Astrocyte of the spinal cord (primary cell): Measurements from ENCODE around the gene ZNF287.
A peak's percentile ranks its signal among the peaks of the same experiment; 100 is the strongest.
"Not testable (repeated sequence)": the region's sequence is repeated elsewhere in the genome, so short reads cannot be mapped to it uniquely, and the experiment has no call there.

Experiments
- DNase-seq: peaks from one replicate; pipeline ENCODE4 v3.0.0; 2011; ENCODE audit warnings: low read depth, low spot score
- H3K4me3 ChIP-seq: 2 replicates; pipeline ENCODE4 v1.5.1; 2011; ENCODE audit warnings: low read depth, mild to moderate bottlenecking, low read length, moderate library complexity
- CTCF ChIP-seq: IDR thresholded peaks from 2 replicates; pipeline ENCODE4 v1.5.1; 2012; ENCODE audit warnings: low read depth, mild to moderate bottlenecking, low read length, inconsistent platforms
- in situ Hi-C: cut with HindIII; loops from 2 replicates; pipeline ENCODE4 v1.10.0; 2017; ENCODE audit warnings: low sequenced_read_pairs

The ZNF287 gene

GRCh38 chr17:16537130-16537458 lies 31.9 kb downstream of the ZNF287 start:
- no peak overlapping the region for H3K4me3 ChIP-seq
- in situ Hi-C loops: no loop called here
- no peak for DNase-seq
- TF ChIP-seq CTCF: no peak

GRCh38 chr17:16534236-16534635 lies 34.8 kb downstream of the ZNF287 start:
- TF ChIP-seq CTCF: no peak
- in situ Hi-C loops: no loop called here
- no peak overlapping the region for H3K4me3 ChIP-seq
- no peak for DNase-seq

- H3K4me3 ChIP-seq: no peak overlapping the region
- in situ Hi-C loops: no loop called here
- TF ChIP-seq CTCF: no peak
- DNase-seq: no peak
Observed at GRCh38 chr17:16529906-16530305, 39.1 kb downstream of the ZNF287 start.

GRCh38 chr17:16527298-16527697 lies 41.7 kb downstream of the ZNF287 start:
- no peak for DNase-seq
- H3K4me3 ChIP-seq: no peak overlapping the region
- TF ChIP-seq CTCF: no peak
- in situ Hi-C loops: no loop called here

- H3K4me3 ChIP-seq, in situ Hi-C loops, DNase-seq: not testable (repeated sequence)
- peak; percentile 12 for TF ChIP-seq CTCF
Observed at GRCh38 chr17:16525556-16525955, 43.4 kb downstream of the ZNF287 start.

GRCh38 chr17:16521070-16521727 lies 47.8 kb downstream of the ZNF287 start:
- in situ Hi-C loops: no loop called here
- DNase-seq: peak; percentile 87
- H3K4me3 ChIP-seq: no peak overlapping the region
- TF ChIP-seq CTCF: peak; percentile 88

GRCh38 chr17:16519021-16519420 lies 50.0 kb downstream of the ZNF287 start:
- DNase-seq: no peak
- no peak for TF ChIP-seq CTCF
- H3K4me3 ChIP-seq: no peak overlapping the region
- in situ Hi-C loops: no loop called here
